Ramos (cell line): ENCODE data around the gene ITPR1.

ENCODE experiments used
- in situ Hi-C: fragments of 300-500 bp; cut with MboI; formaldehyde crosslinking; loops from one replicate; pipeline ENCODE4 v1.14.3; 2022; ENCODE audit warnings: low sequenced_read_pairs; ENCODE audit not compliant: unreplicated experiment

The ITPR1 gene

DNA sequence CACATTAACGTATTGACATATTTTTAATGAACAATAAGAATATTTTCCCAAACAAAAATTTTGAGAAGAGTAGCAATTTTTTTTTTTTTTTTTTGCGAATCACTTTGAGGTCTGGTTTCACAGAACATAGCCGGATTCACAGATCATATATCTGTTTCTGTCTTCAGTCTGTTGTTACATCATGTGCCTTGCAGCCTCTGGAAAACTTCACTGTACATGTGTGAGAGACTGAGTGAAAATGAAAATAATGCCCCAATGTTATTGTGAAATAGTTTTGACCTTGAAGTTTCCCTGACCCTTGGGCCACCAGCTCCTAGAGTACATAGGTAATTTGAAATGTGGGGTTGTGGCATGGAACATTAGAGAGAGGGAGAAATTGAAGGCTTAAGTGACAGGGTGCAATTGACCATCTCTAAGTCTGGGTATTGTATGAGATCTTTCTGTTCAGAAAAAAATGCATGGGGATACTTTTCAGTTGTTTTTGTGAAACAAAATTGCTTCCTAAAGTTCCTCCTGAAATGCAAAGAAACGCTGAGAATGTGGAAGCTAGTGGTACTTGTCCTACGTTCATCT lies 14.0 kb downstream of the ITPR1 start:
- in situ Hi-C loops = no loop called here

DNA sequence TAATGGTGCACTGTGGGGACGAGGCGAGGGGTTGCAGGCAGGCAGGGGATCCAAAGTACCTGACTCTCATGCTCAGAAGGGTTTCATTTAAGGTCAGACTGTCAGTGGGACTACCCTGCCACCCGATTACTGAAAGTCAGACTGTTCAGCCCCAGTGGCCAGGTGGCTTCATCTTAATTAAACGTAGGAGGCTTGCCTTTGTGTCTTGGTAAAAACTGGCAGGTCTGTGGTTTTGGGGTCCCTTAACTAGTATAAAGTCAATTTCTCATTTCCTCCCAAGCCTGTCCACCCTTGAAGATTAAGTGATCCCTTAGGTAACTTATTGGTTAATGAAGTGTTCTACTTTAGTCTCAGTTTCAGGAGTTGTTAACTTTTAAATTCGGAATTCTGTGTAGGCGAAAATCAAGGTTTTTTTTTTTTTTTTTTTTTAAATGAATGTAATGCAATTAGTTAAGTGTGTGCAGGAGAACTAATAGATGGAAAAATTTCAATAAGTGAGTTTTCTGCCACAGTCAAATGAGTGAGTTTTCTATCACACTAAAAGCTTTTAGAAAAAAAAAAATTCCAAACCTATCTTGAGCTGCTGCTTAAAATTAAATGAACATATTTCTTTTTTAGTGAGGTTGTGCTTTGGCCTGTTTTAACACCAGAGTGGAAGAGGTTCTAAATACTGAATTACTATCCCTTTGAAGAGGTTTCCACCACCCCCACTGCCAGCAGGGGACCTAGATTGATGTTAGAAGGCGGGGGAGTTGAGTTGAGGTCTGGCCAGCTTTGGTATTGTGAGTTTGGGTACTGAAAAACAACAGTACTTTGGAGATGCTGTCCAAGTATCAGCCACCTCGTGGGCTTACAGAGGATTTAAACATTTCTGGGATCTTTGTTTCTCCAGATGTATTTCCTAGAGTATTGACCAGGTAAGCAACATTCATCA lies 15.2 kb downstream of the ITPR1 start:
- in situ Hi-C loops = no loop called here

DNA sequence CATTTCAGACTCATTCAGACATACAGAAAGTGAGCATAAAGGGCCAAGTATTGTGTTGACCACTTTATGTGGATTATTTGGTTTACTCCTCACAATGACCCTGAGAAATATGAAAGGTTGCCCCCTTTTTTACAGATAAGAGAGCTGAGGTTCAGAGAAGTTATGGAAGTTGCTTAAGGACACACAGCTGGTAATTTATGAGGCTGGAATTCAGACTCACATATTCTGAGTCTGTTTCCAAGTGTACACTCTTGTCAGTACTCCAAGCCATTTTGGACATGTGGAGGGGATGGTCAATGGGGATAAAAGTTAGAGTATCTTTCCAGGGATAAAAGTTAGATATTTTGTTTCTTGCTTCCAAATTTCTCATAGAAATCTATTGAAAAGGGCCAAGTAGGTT lies 15.9 kb downstream of the ITPR1 start:
- in situ Hi-C loops = no loop called here

GRCh38 chr3:4509983-4510755 lies 17.0 kb downstream of the ITPR1 start:
- in situ Hi-C loops = no loop called here

DNA sequence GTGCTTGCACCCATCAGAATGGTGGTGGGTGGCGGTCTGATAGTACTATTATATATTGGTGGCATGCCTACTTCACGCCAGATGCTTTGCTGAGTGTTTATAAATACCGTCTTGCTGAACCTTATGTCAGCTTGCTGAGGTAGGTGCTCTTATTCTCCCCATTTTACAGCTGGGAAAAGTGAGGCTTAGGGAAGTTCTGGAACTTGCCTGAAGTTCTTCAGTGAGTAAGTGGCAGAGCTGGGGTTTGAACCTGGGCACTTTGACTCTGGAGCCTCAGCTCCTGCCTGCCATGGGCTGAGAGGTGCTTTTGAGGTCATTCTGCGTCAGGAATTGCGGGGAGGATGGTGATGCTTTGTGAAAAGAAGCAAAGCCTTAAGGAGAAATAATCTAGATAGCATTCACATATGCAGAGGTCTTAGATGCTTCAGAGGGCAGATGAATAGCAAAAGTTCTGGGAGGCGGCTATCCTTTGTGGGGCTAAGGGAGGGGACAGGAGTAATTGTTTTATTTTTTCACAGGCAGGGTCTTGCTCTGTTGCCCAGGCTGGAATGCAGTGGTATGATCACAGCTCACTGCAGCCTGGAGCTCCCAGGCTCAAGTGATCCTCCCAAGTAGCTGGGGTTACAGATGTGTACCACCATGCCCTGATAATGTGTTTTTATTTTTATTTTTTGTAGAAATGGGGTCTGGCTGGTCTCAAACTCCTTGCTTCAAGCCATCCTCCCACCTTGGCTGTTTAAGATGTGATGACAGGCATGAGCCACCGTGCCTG lies 18.5 kb downstream of the ITPR1 start:
- in situ Hi-C loops = no loop called here

GRCh38 chr3:4512895-4513616 lies 19.9 kb downstream of the ITPR1 start:
- in situ Hi-C loops = no loop called here

DNA sequence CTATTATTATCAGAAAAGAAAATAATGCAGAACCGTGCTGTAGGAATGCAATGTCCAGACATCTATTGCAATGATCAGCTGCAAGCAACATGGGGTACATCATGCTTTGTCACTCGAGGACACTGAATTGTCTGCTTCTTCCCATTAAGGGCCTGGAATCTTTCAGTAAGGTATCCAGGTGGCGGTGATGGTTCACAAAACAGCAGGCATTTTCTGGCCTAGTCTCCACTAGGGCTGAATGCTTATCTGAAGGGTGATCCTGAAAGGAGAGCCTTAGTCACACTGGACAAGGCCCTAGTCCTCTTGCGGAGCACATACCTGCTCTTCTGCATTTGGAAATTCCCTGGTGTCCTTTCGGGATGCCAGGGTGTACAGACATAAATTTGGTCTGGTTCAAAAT lies 21.2 kb downstream of the ITPR1 start:
- in situ Hi-C loops = no loop called here

DNA sequence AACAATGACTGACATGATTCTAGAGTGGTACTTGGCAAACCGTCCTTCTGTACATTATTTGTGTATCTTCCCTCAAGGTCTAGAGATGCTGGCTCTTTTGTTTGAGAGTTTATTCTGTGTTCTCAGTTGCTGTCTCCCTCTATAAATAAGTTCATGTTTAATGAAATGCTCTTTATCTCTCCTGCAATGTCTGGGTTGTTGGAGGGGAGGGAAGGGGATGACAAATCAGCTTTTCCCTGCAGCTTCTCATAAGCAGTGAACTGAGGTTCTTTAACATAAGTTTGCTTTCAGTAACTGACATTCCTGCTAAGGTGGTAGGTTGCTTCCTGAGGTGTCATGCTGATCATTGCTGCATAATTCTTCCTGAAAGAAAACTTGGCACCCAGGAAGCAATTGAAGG lies 21.8 kb downstream of the ITPR1 start:
- in situ Hi-C loops = no loop called here

DNA sequence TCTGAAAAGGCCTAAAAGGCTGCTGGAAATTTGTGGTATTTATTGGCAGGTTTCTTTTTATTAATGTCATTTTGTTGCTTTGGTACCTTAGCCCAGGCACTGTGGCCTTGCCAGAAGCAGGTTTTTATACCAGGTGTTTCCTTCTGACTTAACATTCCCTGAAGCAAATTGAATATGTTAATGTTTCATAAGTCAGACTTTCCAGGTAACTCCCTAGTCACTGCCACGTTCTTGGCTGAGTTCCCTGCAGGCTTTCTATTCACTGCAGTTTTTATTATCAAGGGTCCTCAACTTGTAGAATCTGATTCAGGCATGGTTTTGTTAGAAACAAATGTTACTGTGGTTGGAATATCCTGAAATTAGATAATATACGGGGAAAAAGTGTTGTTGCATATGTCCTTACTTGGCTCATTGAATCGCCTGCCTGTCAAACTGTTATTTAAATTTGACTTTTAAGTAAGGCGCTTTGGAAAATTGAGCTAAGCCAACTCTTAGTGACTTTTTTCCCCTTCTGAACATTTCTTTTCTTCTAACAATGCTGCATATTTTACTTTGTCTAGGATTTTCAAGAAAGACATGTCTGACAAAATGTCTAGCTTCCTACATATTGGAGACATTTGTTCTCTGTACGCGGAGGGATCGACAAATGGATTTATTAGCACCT lies 22.9 kb downstream of the ITPR1 start:
- in situ Hi-C loops = no loop called here

- in situ Hi-C loops = no loop called here
These were observed 23.9 kb downstream of the ITPR1 start for GRCh38 chr3:4517093-4517492.

DNA sequence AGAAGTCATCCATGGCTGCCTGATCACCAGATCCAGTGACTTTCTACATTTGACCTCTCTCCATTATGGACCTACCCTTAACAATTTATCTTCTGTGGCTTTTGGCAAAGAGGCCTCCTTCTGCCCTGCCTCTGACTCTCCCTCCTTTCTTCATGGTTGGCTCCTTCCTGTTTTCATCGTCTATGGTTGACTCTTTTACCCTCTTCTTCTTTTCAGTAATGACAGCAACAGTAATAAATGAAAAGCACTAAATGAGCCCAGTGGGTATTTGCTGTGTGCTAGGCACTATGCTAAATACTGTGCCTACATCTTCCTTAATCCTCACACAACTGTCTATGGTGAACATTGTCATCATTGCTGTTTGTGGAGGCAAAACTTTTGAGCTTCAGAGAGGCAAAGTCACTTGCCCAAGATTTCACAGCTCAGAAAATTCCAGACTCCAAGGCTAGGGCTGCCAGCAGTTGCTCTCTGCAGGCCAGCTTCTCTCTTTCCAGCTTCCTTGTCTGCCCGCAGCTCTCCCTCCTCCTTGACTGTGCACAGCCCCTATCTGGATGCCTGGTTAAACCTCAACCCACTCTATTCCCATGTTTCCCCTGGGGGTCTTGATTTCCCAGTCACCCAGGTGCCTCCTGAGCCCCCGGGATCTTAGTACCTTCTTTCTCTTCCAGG lies 24.6 kb downstream of the ITPR1 start:
- in situ Hi-C loops = no loop called here

GRCh38 chr3:4520033-4520816 lies 27.1 kb downstream of the ITPR1 start:
- in situ Hi-C loops = no loop called here

DNA sequence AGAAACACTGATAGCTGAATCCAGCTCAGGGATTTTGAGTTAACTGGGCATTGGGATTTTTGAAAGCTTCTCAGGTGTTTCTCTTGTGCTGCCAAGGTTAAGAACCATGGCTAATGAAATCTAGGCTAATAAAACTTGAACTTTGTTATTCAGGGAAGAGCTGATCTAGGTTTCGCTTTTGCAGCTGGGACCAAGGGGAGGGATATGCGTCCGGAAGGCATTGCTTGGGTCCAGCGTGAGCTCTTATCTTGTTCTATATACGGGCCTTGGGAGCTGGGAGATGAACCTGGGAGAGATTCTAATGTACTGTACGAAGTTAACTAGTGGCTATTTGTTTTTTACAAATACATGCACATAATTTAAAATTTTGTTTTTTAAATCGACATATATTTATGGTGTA lies 29.8 kb downstream of the ITPR1 start:
- in situ Hi-C loops = no loop called here

DNA sequence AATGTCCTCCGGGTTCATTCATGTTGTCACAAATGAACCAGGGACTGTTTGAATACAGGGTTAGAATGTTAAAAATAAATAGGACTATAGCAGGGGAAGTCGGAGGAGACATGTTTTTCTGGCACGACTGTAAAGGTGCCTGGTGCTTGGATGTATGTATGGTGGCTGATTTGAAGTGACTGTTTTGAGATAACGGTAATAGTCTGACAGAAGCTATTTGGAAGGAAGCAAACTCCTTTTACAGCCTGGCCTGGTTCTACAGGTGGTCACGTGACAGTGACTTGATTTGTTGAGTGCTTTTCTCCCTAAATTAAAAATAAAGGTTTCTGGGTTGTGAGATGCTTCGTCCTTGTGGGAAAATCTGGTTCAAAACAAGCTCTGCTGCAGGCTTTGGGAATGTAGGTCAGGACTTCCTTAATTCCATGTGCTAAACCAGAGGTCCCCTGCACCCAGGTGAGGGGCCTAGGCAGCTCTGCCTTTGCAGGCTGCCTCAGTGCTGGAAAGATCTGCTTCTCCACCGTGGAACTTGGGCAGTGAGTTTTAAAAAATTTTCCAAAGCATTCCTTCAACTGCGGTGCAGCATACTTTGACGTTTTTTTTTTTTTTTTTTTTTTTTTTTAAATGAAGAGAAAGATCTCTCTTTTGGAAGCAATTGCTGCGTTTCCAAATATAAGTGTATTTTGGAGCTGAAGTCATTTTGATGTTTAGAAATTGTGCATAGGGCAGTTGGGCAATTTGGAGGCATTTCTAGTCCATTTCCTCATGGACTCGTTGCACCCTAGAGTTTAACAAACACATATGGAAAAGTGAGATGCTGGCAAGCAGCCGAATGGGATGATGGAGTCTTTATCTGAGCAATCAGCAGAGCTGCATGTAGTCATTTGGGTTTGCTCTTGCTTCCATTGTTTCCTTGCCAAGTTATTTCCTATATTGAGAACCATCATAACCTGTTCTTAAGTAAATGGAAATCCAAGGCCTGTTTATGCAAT lies 30.9 kb downstream of the ITPR1 start:
- in situ Hi-C loops = no loop called here

- in situ Hi-C loops = no loop called here
These were observed 32.5 kb downstream of the ITPR1 start for GRCh38 chr3:4525560-4526223.

- in situ Hi-C loops = no loop called here
These were observed 35.2 kb downstream of the ITPR1 start for GRCh38 chr3:4528320-4528719.
